T-helper 17 cell (primary cell): ENCODE results near the gene VPS45. TPM values are rescaled to one million over a fixed set of nuclear protein-coding genes. Genes with fewer than 3 reads are reported as not detected.
A peak's percentile ranks its signal among the peaks of the same experiment; 100 is the strongest.
"Not testable (repeated sequence)": the region's sequence is repeated elsewhere in the genome, so short reads cannot be mapped to it uniquely, and the experiment has no call there.

Experiments used
- ATAC-seq: fragments of 150-1000 bp; cut with Tn5 transposase; 2 replicates; pipeline ENCODE4 v1.10.0; 2021; ENCODE audit warnings: mild to moderate bottlenecking, moderate library complexity
- DNase-seq, 3 donors: peaks; one replicate each; pipeline versions ENCODE4 v3.0.0 to v3.0.0-alpha.2; 2020 to 2021
- H3K9me3 ChIP-seq: one replicate; pipeline ENCODE4 v1.7.0; 2013; ENCODE audit warnings: low read length, mild to moderate bottlenecking; ENCODE audit not compliant: control insufficient read depth, poor library complexity, severe bottlenecking
- H3K27ac Mint-ChIP-seq: one replicate; pipeline ENCODE4 v1.8.0; 2022; ENCODE audit warnings: mild to moderate bottlenecking, moderate library complexity, mixed read lengths
- H3K27me3 Mint-ChIP-seq: one replicate; pipeline ENCODE4 v1.8.0; 2022; ENCODE audit warnings: mixed read lengths
- H3K36me3 Mint-ChIP-seq: one replicate; pipeline ENCODE4 v1.8.0; 2022; ENCODE audit warnings: low read depth, mixed read lengths
- H3K4me1 Mint-ChIP-seq: one replicate; pipeline ENCODE4 v1.8.0; 2022; ENCODE audit warnings: mild to moderate bottlenecking, mixed read lengths
- H3K4me3 Mint-ChIP-seq: one replicate; pipeline ENCODE4 v1.8.0; 2022; ENCODE audit warnings: mild to moderate bottlenecking, moderate library complexity, mixed read lengths
- total RNA-seq, 4 donors: library from RNA in 2 of 4; stranded (reverse) in 2 of 4; gene quantifications; one replicate each; pipeline ENCODE4 v1.2.3 and lab custom pipeline; 2022 to 2026

VPS45 gene, protein sequence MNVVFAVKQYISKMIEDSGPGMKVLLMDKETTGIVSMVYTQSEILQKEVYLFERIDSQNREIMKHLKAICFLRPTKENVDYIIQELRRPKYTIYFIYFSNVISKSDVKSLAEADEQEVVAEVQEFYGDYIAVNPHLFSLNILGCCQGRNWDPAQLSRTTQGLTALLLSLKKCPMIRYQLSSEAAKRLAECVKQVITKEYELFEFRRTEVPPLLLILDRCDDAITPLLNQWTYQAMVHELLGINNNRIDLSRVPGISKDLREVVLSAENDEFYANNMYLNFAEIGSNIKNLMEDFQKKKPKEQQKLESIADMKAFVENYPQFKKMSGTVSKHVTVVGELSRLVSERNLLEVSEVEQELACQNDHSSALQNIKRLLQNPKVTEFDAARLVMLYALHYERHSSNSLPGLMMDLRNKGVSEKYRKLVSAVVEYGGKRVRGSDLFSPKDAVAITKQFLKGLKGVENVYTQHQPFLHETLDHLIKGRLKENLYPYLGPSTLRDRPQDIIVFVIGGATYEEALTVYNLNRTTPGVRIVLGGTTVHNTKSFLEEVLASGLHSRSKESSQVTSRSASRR
- total RNA-seq (10 to 100 TPM; 17.5 to 18.4 TPM), total RNA-seq (lab: John Stamatoyannopoulos, UW) (36.4 to 66.4 reads per million in 2 donors)

DNA sequence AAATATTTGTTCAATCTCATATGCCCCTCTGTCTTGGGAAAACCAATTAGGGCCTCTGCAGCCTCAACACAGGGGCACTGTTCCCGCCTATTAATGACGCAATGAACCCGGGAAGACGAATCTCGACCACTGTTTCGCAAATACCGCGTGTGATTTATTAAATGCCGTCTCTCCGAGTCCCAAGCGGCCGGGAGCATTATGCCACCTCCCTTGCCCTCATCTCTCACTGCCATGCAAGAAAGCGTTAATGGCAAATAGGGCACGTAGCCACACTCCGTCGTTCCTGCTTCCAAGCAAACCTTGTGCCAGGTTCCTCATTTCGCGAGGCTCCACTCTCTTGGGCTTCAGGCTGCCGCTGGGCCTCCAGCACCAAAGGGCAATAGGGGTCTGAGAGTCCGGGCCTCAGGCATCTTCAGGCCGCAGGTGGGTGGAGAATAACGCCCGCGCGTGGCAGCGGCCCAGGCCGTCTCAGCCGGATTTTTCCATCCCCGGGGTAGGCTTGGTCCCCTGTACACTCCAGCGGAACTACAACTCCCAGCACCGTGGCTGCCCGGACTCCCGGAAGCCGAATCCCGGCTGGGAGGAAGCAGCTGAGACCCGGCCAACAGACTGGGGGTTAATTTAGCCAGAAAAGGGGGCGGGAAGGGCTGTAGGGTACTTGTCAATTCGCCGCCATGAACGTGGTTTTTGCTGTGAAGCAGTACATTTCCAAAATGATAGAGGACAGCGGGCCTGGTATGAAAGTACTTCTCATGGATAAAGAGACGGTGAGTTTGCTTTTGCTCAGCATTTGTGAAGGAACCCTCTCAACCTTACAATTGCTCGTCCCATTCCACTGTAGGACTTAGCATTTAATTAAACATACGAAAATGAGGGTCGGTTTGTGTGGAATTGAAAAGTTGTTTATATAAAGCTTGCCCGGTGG lies at the start of gene VPS45:
TSS of gene VPS45 (plus strand) at position 593 of the 925 bp plus-strand sequence. CDS start at position 675, 82 bp downstream.
- peak; percentile 52 to 60 (median 56) for DNase-seq
- peaks cover 22% of the 10 kb centered on the region for H3K4me1 Mint-ChIP-seq
- H3K9me3 ChIP-seq = no peaks in the 10 kb centered on the region
- peak within 1 kb of the TSS; percentile 93 for H3K4me3 Mint-ChIP-seq
- peak; percentile 93 for ATAC-seq
- H3K27ac Mint-ChIP-seq = peak within 1 kb of the TSS; percentile 92
- no peaks in the 10 kb centered on the region for H3K27me3 Mint-ChIP-seq
- peaks cover 4% of the 10 kb centered on the region for H3K36me3 Mint-ChIP-seq

DNA sequence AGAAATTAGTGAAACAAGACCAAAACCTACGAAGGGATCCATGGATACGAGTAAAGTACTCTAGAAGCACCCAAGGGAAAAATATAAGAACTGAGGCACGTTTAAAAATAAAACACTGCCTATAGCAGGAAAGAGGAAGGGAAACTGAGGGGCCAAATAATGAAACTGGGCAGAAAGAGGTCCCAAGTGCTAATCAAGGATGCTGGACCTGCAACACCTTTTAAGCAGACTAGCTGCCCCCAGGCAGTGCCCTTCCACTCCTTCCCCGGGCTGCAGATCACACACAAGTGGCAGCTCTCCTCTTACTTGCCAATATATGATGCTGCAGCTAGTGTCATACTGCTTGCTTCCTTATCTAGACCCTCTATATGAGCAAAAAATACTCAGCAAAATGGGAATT lies 49.4 kb upstream of the VPS45 start:
- DNase-seq (no peak), ATAC-seq (no peak)
- Mint-ChIP-seq H3K27ac (no peak overlapping the region), H3K4me3 (no peak overlapping the region), H3K27me3 (peaks cover 16% of the 10 kb centered on the region), H3K36me3 (no peaks in the 10 kb centered on the region), H3K4me1 (peaks cover 3% of the 10 kb centered on the region)
- no peaks in the 10 kb centered on the region for H3K9me3 ChIP-seq

DNA sequence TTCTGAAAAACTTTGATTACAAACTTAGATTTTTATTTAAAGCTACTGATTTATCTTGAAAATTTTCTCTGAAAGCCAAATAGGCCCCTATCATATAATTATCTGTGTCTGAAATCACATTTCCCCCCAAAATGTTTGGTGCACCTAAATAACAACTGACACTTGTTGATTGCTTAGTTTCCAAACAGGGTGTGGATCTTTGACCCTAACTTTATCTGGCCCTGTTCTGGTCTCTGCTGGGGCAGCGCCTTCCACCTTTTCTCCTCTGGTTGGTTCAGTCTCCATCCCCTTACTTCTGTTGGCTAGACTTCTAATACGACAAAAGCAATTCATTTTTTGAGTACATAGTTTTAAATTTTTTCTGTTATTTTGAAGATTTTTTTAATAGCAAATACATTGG lies 46.9 kb upstream of the VPS45 start:
- Mint-ChIP-seq H3K27ac (no peak overlapping the region), H3K36me3 (no peaks in the 10 kb centered on the region), H3K27me3 (peaks cover 26% of the 10 kb centered on the region), H3K4me3 (no peak overlapping the region), H3K4me1 (peaks cover 5% of the 10 kb centered on the region)
- ATAC-seq = no peak
- no peaks in the 10 kb centered on the region for H3K9me3 ChIP-seq
- DNase-seq = no peak

DNA sequence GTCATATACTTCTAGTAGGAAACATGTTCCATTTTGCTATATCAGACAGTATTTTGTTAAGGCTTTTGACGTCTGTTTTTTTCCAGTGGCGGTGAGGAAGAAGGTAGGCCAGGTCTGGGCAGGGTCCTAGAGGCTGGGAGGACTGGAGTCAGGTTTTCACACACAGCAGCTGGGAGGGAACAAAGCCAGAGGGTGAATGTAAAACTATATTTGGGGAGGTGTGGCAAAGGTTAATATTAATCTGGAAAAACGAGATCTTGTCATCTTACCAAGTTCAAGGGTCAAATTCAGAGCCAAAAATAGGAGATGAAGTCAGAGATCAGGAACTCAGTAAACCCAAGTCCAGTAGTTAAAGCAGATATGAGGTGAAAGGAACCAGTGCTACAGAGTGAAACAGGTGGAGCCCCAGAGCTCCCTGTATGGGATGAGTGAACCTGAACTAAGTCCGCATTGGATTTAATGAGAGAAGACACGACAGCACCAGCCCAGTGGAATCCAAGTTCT lies 46.3 kb upstream of the VPS45 start:
- peaks cover 26% of the 10 kb centered on the region for H3K27me3 Mint-ChIP-seq
- no peak for ATAC-seq
- H3K36me3 Mint-ChIP-seq = no peaks in the 10 kb centered on the region
- no peak for DNase-seq
- H3K9me3 ChIP-seq = no peaks in the 10 kb centered on the region
- H3K4me1 Mint-ChIP-seq = peaks cover 5% of the 10 kb centered on the region
- H3K4me3 Mint-ChIP-seq = peak overlapping the region; percentile 25
- no peak overlapping the region for H3K27ac Mint-ChIP-seq

DNA sequence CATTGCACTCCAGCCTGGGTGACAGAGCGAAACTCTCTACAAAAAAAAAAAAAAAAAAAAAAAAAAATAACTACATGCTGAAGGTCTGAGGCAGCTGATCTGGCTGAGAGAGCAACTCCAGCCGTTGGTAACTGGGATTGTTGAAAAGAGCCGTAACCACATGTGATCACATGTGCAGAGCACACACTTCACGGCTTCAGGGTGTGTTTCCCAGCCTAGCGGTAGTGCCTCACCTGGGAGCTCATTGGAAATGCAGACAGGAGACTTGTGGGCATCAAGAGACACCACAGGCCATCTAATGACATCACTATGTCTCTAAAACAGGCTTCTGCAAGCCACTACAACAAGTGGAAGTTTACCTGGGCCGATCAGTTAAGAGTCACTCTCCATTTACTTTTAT lies 45.2 kb upstream of the VPS45 start:
- no peaks in the 10 kb centered on the region for H3K36me3 Mint-ChIP-seq
- ATAC-seq (no peak), DNase-seq (no peak)
- H3K9me3 ChIP-seq = no peaks in the 10 kb centered on the region
- peaks cover 26% of the 10 kb centered on the region for H3K27me3 Mint-ChIP-seq
- peaks cover 5% of the 10 kb centered on the region for H3K4me1 Mint-ChIP-seq
- H3K27ac Mint-ChIP-seq = no peak overlapping the region
- no peak overlapping the region for H3K4me3 Mint-ChIP-seq

DNA sequence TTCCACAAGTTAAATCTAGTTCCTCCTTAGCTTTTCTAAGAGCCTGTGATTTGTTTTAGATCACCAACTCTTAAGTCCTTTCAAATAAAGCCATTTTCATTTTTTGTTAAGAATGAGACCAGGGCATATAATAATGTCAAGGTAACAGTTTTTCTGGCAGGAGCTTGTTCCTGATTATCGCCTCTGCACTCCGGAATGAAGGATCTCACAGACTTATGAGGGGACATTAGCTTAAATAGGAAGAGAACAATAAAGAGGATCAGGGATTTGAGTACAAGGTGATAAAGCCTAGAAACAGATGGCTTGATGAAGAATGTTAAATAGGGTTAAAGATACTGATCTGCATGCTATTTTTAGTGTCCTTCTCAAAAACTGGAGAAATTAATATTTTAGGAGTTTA lies 43.4 kb upstream of the VPS45 start:
- DNase-seq (no peak), ATAC-seq (no peak)
- Mint-ChIP-seq H3K36me3 (no peaks in the 10 kb centered on the region), H3K4me3 (no peak overlapping the region), H3K27me3 (peaks cover 19% of the 10 kb centered on the region), H3K4me1 (peaks cover 5% of the 10 kb centered on the region), H3K27ac (no peak overlapping the region)
- no peaks in the 10 kb centered on the region for H3K9me3 ChIP-seq

DNA sequence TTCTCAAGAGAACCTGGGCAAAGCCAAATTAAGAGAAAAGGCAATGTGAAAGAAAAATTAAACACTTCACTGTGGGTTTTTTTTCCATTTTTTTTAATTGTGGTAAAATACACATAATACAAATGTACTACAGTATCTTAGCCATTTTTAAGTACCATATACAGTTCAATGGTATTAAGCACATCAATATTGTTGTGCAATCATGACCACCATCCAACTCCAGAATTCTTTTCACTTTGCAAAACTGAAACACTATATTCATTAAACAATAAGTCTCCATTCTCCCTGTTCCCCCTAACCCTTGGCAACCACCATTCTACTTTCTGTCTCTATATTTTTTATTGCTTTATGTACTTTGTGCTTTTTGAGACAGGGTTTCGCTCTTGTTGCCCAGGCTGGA lies 39.3 kb upstream of the VPS45 start:
- Mint-ChIP-seq H3K27ac (no peak overlapping the region), H3K36me3 (no peaks in the 10 kb centered on the region), H3K27me3 (peaks cover 9% of the 10 kb centered on the region), H3K4me1 (peaks cover 1% of the 10 kb centered on the region), H3K4me3 (no peak overlapping the region)
- H3K9me3 ChIP-seq = no peaks in the 10 kb centered on the region
- ATAC-seq (no peak), DNase-seq (no peak)

DNA sequence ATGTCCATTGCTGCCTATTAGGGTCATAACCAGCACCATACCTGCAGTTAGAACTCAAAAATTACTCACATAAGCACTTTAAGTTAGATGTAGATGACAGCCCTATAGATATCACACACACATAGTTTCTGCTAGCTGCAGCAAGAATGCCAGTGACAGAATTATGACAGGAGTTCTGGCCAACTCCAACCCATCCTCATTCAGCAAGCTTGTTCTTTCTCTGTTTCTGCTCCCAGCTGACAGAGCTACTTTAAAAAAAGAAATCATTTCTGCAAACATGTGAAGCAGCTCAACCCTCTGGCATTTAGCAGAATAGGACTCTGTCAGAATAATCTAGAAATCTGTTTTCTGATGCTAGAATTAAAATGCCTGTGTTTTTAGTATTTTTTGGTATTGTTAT lies 33.2 kb upstream of the VPS45 start:
- DNase-seq (no peak), ATAC-seq (no peak)
- Mint-ChIP-seq H3K4me1 (no peaks in the 10 kb centered on the region), H3K27me3 (no peaks in the 10 kb centered on the region), H3K27ac (no peak overlapping the region), H3K36me3 (no peaks in the 10 kb centered on the region), H3K4me3 (no peak overlapping the region)
- H3K9me3 ChIP-seq = no peaks in the 10 kb centered on the region

DNA sequence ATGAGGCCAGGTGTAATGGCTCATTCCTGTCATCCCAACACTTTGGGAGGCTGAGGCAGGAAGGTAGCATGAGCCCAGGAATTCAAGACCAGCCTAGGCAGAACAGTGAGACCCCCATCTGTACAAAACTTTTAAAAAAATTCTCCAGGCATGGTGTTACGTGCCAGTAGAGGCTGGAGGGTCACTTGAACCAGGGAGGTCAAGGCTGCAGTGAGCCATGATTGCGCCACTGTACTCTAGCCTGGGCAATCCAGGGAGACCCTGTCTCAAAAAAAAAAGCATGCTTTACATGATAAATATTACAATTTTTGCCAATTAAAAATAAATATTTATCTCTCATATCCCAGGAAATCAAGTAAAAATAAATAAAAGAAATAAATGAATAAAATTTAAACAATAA lies 17.6 kb upstream of the VPS45 start:
- ATAC-seq (no peak), DNase-seq (no peak)
- H3K27me3 Mint-ChIP-seq = peaks cover 8% of the 10 kb centered on the region
- no peak overlapping the region for H3K4me3 Mint-ChIP-seq
- H3K9me3 ChIP-seq = no peaks in the 10 kb centered on the region
- peaks cover 5% of the 10 kb centered on the region for H3K36me3 Mint-ChIP-seq
- H3K4me1 Mint-ChIP-seq = peaks cover 2% of the 10 kb centered on the region
- no peak overlapping the region for H3K27ac Mint-ChIP-seq

DNA sequence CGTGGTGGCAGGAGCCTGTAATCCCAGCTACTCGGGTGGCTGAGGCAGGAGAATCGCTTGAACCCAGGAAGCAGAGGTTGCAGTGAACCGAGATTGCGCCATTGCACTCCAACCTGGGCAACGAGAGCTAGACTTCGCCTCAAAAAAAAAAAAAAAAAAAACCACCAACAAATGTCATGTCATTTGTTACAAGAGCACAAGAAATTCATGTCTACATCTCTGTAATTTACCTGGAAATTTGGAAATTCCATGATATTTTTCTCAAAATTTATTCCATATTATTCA lies 16.5 kb upstream of the VPS45 start:
- peaks cover 5% of the 10 kb centered on the region for H3K36me3 Mint-ChIP-seq
- no peak overlapping the region for H3K4me3 Mint-ChIP-seq
- H3K4me1 Mint-ChIP-seq = peaks cover 2% of the 10 kb centered on the region
- no peaks in the 10 kb centered on the region for H3K9me3 ChIP-seq
- peaks cover 8% of the 10 kb centered on the region for H3K27me3 Mint-ChIP-seq
- no peak overlapping the region for H3K27ac Mint-ChIP-seq
- DNase-seq (no peak), ATAC-seq (no peak)

DNA sequence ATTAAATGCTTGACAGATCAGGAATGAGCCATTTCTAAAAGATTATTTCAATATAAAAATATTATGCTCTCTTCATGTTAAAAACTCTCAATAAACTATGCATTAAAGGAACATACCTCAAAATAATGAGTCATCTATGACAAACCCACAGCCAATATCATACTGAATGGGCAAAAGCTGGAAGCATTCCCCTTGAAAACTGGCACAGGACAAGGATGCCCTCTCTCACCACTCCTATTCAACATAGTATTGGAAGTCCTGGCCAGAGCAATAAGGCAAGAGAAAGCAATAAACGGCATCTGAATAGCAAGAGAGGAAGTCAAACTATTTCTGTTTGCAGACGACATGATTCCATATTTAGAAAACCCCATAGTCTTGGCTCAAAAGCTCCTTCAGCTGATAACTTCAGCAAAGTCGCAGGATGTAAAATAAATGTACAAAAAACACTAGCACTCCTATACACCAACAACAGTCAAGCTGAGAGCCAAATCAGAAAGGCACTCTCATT lies 15.6 kb upstream of the VPS45 start:
- H3K4me1 Mint-ChIP-seq, H3K4me3 Mint-ChIP-seq, DNase-seq, H3K36me3 Mint-ChIP-seq, H3K9me3 ChIP-seq, H3K27ac Mint-ChIP-seq, H3K27me3 Mint-ChIP-seq, ATAC-seq: not testable (repeated sequence)

DNA sequence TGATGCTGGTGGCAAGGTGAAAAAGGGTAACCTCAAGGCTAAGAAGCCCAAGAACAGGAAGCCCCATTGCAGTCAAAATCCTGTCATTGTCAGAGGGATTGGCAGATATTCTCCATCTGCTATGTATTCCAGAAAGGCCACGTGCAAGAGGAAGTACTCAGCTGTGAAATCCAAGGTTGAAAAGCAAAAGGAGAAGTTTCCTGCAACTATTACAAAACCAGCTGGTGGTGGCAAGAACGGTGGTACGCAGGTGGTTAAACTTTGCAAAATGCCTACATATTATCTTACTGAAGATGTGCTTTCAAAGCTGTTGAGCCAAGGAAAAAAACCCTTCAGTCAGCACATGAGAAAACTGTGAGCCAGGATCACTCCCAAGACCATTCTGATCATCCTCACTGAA lies 13.7 kb upstream of the VPS45 start:
- Mint-ChIP-seq H3K36me3 (no peaks in the 10 kb centered on the region), H3K4me3 (no peak overlapping the region), H3K4me1 (no peaks in the 10 kb centered on the region), H3K27me3 (no peaks in the 10 kb centered on the region), H3K27ac (no peak overlapping the region)
- no peaks in the 10 kb centered on the region for H3K9me3 ChIP-seq
- ATAC-seq = no peak
- no peak for DNase-seq

DNA sequence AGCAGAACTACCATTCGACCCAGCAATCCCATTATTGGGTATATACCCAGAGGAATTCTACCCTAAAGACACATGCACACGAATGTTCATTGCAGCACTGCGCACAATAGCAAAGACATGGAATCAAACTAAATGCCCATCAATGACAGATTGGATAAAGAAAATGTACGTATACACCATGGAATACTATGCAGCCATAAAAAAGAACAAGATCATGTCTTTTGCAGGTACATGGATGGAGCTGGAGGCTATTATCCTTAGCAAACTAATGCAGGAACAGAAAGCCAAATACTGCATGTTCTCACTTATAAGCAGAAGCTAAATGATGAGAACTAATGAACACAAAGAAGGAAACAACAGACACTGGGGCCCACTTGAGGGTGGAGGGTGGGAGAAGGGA lies 12.1 kb upstream of the VPS45 start:
- H3K4me3 Mint-ChIP-seq, H3K36me3 Mint-ChIP-seq, H3K4me1 Mint-ChIP-seq, H3K27ac Mint-ChIP-seq, DNase-seq, H3K9me3 ChIP-seq, ATAC-seq, H3K27me3 Mint-ChIP-seq: not testable (repeated sequence)
